AG09309 (cell line): ENCODE results near the gene SOX15.
A peak's percentile ranks its signal among the peaks of the same experiment; 100 is the strongest.

Experiments
- DNase-seq: peaks from one replicate; pipeline ENCODE4 v3.0.0-alpha.2; 2010; ENCODE audit warnings: low read depth
- H3K4me3 ChIP-seq: 2 replicates; pipeline ENCODE4 v1.5.1; 2011; ENCODE audit warnings: mild to moderate bottlenecking, low read depth, low read length, moderate library complexity; ENCODE audit not compliant: control insufficient read depth
- CTCF ChIP-seq: IDR thresholded peaks from 2 replicates; pipeline ENCODE4 v1.5.1; 2011; ENCODE audit warnings: mild to moderate bottlenecking, low read depth, low read length, inconsistent platforms; ENCODE audit not compliant: insufficient read depth, control insufficient read depth; ENCODE audit errors: missing control alignments

The SOX15 gene

GRCh38 chr17:7572338-7572587, 17.6 kb downstream of the SOX15 start:
- no peak for TF ChIP-seq CTCF
- H3K4me3 ChIP-seq = peak overlapping the region; percentile 55
- no peak for DNase-seq

GRCh38 chr17:7570351-7570750, 19.5 kb downstream of the SOX15 start:
- no peak for TF ChIP-seq CTCF

GRCh38 chr17:7569571-7569970, 20.3 kb downstream of the SOX15 start:
- TF ChIP-seq CTCF = no peak
- DNase-seq = no peak
- H3K4me3 ChIP-seq = no peak overlapping the region

More at GRCh38 chr17:7570351-7570750, 19.5 kb downstream of the SOX15 start:
- DNase-seq = no peak
- no peak overlapping the region for H3K4me3 ChIP-seq

- DNase-seq = no peak
- H3K4me3 ChIP-seq = peak overlapping the region; percentile 82
- no peak for TF ChIP-seq CTCF
Observed at GRCh38 chr17:7563115-7563869, 26.6 kb downstream of the SOX15 start.

- peak overlapping the region; percentile 82 for H3K4me3 ChIP-seq
Observed at GRCh38 chr17:7562208-7562605, 27.7 kb downstream of the SOX15 start.

GRCh38 chr17:7561589-7562207, 28.2 kb downstream of the SOX15 start, which contains the start of gene SENP3:
Gene SENP3 (plus strand): TSS chr17:7561919. CDS start chr17:7563077, 1,158 bp downstream.
- DNase-seq = peak; percentile 61
- no peak for TF ChIP-seq CTCF
- H3K4me3 ChIP-seq = peak within 1 kb of the TSS; percentile 82

More at GRCh38 chr17:7562208-7562605, 27.7 kb downstream of the SOX15 start:
- no peak for TF ChIP-seq CTCF
- no peak for DNase-seq
